Activated T-helper 1 cell treated with anti-CD3 and anti-CD28 coated beads, Interleukin-2, amount 50 U/mL, for 16 hours (primary cell): ENCODE data around the gene SMYD3.

Experiments
- DNase-seq, 2 donors: peaks; one replicate each; pipeline ENCODE4 v3.0.0-alpha.2; 2020; ENCODE audit warnings: low read depth in 1 of 2, low spot score in 1 of 2

SMYD3 gene

DNA sequence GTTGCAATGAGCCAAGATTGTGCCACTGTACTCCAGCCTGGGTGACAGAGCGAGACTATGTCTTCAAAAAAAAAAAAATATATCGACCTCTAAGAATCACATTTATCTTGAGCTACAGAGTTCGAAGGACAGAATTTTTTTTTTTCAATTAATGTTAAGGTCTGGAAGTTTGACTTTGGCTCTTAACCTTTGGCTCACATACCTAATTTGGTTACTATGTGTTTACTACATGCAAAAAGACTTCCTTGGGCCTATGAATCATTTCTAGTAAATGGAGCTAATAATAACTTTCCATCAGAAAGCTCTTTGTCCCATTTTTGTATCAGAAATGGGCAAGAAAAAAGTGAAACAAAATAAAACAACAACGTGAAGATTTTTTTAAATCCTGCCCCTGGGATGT is 351.2 kb downstream of the SMYD3 start:
- DNase-seq: no peak

GRCh38 chr1:246153796-246154212 is 353.3 kb downstream of the SMYD3 start:
- no peak for DNase-seq

- no peak for DNase-seq
Observed at GRCh38 chr1:246152986-246153431, 354.1 kb downstream of the SMYD3 start.

DNA sequence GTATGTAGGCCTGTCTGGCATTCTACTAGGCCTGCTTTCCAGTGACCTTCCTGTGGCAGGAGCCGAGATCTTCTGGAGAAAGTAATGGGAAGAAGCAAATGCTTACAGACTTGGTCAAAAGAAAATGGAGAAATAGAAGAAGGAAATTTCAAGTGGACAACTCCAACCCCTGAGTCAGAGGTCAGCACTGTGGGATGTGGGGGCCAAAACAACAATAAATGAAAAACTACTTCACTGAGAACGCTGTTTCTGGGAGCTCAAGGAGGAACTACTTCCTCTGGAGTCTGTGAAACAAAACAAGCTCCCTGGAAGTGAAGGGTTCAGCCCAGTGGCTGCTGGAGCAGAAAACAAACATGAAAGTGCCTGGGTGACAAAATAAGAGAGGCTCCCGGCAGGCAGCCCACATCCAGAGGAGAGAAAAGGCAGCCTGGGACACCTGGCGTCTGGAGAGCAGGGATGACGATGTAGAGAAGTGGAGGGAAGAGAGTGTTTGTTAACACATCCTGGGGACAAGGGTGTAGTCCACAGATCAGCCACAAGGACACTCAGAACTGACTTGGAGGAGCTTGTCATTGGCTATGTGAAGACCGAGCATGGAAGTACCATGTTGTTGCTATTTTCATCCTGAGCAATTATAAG is 355.2 kb downstream of the SMYD3 start:
- no peak for DNase-seq

DNA sequence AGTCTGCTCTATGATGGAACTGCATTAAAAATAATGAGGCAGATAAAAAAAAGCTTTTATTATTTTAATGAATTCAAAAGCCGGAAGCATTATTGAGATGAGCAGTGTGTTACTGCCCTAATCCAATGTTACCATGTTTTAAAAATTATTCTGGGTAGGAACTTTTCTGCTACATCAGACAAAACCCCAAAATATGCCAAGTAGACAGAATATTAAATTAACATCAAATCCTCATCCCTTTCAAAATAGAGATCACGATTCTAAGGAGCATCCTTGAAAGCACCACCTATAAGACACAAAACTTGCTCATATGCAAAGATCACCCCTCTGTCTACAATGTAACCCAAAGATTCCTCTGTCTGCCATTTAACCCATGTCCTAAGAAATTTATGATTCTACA is 357.5 kb downstream of the SMYD3 start:
- DNase-seq: no peak

DNA sequence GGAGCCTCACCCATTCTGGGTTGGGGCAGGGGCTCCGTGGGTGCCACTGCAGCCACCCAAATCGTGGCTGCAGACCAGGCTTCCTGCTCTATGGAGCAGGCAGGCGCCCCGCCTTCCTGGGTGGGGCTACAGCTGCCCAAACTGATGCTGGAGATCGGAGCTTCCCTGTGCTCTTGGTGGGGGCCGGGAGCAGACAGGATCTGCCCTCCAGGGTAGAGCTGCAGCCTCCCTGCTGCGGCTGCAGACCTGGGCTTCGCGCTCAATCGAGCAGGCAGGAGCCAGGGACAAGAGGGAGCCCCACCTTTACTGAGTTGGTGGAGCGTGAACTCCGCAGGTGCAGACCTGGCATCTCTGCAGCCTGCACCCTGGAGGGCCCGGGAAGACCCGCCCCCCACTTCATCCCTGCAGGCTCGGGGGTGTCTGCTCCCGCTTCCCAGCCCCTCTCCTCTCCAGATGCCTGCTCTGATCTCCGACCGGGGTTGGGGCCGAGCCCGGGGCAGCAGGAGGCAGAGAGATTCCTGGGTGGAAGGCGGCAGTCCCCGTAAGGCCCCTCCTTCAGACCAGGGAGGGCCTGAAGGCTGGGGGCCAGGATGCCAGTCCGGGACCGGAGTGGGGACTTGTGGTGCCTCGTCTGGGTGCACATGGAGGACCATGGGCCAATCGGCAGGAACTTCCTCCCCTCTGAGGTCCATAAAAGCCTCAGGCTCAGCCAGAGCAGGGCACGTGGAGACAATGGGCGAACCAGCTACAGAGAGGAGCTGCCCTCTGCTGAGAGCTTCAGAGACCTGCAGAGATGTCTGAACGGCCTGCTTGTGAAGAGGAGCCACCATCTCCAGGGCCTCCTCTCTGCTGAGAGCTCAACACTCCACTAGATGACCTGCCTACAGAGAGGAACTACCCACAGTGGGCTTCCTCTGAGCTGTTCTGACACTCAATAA is 359.3 kb downstream of the SMYD3 start:
- no peak for DNase-seq

DNA sequence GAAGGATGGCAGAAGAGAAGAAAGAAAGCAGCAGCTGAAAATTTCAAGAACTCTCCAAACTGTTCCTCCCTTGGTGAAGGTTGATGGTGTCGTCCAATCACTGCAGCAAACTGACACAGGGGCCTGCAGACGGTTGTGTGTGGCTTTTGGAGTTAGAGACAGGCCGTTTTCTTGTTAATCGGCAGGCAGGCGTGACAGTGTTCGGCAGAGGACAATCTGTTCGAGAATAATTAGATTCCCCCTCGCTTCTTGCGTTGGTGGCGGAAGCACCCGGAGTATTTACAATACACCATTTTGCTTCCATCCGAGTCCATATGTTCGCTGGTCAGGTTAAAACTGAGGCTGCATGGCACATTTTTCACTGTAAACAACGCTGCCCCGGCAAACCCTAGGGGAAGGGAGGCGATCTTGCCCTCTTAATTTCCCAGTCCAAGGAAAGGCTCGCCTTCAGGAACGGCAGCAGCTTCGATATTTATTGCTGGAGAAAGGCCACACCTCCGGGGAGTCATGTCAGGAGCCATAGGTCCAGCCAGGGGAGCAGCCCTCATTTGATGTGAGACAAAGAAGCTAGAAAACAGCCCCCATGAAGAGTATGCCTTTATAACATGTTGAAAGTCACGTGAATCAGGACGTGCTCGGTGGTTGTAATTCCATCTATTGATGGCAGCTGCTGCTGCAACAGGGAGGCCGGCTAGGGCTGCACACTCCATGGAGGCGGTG is 360.1 kb downstream of the SMYD3 start:
- no peak for DNase-seq

- no peak for DNase-seq
Observed at GRCh38 chr1:246145900-246146299, 361.2 kb downstream of the SMYD3 start.

DNA sequence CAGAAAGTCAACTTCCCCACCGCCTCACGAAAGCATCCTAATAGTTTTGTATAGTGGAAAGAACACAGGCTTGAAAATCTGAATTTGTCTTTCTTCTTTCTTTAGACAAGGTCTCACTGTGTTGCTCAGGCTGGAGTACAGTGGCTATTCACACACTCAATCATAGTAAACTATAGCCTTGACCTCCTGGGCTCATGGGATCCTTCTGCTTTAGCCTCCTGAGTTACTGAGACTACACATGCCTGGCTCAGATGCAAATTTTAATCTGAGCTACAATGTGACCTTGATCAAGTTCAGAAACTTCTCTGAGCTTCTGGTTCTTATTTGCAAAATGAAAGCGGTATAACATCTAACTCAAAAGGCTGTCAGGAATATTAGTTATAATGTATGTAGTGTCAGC is 362.1 kb downstream of the SMYD3 start:
- no peak for DNase-seq

- DNase-seq: no peak
Observed at GRCh38 chr1:246142320-246142893, 364.7 kb downstream of the SMYD3 start.

- no peak for DNase-seq
Observed at GRCh38 chr1:246141306-246141705, 365.8 kb downstream of the SMYD3 start.

DNA sequence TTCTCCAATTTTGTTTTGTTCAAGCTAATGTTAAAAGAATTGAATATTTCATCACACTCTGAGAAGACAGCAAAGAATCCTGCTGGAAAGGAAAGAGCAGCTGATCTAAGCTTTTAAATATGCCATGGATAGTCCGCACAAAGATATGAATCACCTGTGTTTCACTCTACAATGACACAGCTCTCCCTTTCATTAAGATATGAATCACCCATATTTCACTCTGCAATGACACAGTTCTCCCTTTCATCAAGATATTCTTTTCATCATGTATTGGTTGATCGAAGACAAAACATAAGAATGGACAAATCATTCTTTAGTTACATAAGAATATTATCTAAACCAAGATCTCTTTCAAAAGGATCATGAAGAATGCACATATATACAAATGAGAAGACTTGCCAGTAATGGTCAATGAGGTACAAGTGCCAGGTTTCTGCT is 367.3 kb downstream of the SMYD3 start:
- no peak for DNase-seq

DNA sequence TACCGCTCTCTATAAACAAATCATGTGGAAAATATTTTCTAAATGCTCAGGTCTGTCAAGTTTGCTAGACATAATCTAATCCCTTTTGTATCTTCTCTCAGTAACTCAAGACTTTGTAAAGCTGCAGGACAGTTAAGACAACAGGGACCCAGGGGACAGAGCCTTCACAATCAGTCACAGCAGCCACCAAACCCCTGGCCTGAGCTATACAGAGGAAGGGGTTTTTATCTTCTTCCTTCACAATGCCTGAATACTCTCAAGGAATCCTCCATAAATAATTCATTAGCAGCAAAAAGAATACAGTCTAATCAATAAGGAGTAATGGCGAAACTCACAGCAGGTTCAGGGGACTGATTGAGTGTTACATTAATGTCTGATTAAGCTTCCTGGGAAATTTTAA is 368.3 kb downstream of the SMYD3 start:
- DNase-seq: no peak

DNA sequence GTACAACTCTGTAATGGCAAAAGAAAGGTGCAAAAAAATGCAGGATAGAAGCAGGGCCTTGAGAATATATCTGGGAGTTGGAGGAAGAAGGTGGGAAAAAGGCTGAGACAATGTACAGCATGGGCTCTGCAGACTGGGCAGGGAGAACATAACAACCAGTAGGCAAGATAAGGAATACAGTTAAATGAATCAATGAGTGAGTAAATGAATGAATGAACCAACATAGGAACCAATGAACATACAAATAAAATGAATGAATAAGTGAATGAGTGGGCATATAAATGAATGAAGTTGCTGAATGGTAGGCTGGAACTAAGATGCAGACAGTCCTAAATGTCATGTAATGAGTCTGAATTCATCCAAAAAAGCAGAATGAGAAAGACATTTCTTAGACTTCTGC is 370.6 kb downstream of the SMYD3 start:
- no peak for DNase-seq

DNA sequence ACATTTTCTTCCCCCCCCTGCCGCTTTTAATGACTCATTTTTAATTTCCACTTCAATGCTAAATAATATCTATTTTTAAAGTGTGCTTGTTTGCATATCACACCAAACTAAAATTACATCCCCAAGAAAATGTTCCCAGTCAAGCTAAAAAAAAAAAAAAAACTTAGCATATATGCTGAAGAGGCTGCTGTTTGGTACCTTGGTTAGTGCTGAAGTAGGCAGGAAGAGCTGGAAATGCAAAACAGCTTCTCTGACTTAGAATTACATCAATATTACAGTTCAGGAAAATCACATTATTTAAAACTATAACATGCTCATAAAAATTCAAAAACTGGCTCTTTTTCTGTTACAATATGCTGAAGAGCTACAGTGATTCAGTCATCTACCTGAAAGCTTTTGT is 372.3 kb downstream of the SMYD3 start:
- DNase-seq: no peak

DNA sequence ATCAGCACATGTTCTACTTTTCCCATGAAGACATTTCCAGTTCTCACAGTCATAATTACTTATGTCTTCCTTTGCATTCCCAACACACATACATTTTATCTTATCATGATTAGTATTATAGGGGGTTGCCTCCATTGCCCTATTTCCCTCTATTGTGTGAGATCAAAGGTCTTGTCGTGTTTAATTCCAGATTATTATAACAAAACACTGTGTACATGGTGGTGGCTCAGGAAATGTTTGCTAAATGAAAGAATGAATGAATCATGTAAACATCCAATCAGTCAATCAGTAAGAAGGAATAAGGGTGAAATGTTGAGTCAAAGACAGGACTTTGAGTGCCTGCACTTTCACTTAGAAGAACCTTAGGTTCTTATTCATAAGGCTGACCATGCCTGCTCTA is 376.0 kb downstream of the SMYD3 start:
- no peak for DNase-seq

- no peak for DNase-seq
Observed at GRCh38 chr1:246128494-246129069, 378.5 kb downstream of the SMYD3 start.

GRCh38 chr1:246126580-246126979 is 380.5 kb downstream of the SMYD3 start:
- no peak for DNase-seq

DNA sequence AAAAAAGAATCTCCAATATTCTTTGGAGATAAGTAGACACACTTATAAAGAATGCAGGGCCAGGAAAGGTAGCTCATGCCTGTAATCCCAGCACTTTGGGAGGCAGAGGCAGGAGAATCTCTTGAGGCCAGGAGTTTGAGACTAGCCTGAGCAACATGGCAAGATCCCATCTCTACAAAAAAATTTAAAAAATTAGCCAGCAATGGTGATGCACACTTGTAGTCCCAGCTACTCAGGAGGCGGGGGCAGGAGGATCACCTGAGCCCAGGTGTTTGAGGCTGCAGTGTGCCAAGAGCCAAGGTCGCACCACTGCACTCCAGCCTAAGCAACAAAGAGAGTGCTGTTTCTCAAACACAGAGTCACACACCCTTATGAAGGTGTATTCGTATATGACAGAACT is 385.0 kb downstream of the SMYD3 start:
- DNase-seq: no peak

DNA sequence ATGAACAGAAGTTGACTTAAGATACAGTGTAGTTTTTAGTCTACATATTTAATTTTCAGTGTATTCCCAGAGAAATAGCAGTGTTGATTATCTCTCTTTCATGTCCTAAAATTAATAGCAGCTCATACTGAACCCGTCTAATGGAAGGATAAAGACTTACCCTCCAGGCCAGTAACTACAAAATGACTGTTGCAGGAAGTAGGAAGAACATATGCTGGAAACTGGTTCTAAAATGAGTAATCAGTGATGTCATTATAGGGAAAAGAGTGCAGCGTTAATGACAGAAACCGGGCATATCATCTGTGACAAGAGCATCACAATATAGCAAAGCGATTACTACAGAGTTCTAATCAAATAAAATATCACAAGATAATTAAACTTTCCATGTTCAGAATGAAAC is 385.5 kb downstream of the SMYD3 start:
- DNase-seq: no peak
